Ishikawa (cell line): Measurements from ENCODE around the gene CRYAB.

ENCODE experiments used
- CEBPB ChIP-seq: IDR thresholded peaks from 2 replicates; pipeline ENCODE4 v1.6.1; 2012
- CREB1 ChIP-seq: IDR thresholded peaks from 2 replicates; pipeline ENCODE4 v1.6.1; 2012; ENCODE audit warnings: low read depth
- EGR1 ChIP-seq: IDR thresholded peaks from 2 replicates; pipeline ENCODE4 v1.6.1; 2012
- EP300 ChIP-seq: IDR thresholded peaks from 2 replicates; pipeline ENCODE4 v1.6.1; 2012; ENCODE audit warnings: borderline replicate concordance
- FOXM1 ChIP-seq: IDR thresholded peaks from 2 replicates; pipeline ENCODE4 v1.6.1; 2012; ENCODE audit warnings: low read depth, borderline replicate concordance
- NFIC ChIP-seq: IDR thresholded peaks from 2 replicates; pipeline ENCODE4 v1.6.1; 2012
- RAD21 ChIP-seq: IDR thresholded peaks from 2 replicates; pipeline ENCODE4 v1.6.1; 2012; ENCODE audit warnings: low read depth
- TAF1 ChIP-seq: IDR thresholded peaks from 2 replicates; pipeline ENCODE4 v1.6.1; 2012; ENCODE audit warnings: low read depth, mild to moderate bottlenecking
- TCF12 ChIP-seq: IDR thresholded peaks from 2 replicates; pipeline ENCODE4 v1.6.1; 2012; ENCODE audit warnings: low read depth
- TEAD4 ChIP-seq: IDR thresholded peaks from 2 replicates; pipeline ENCODE4 v1.6.1; 2012
- USF1 ChIP-seq: IDR thresholded peaks from 2 replicates; pipeline ENCODE4 v1.6.1; 2012
- YY1 ChIP-seq: IDR thresholded peaks from 2 replicates; pipeline ENCODE4 v1.6.1; 2012; ENCODE audit warnings: low read depth
- ZBTB7A ChIP-seq: IDR thresholded peaks from 2 replicates; pipeline ENCODE4 v1.6.1; 2012; ENCODE audit warnings: low read depth
- TF ChIP-seq, protein P1 (sequence below): IDR thresholded peaks from 2 replicates; pipeline ENCODE4 v1.6.1; 2012
- TF ChIP-seq, protein P2 (sequence below): IDR thresholded peaks from 2 replicates; pipeline ENCODE4 v1.6.1; 2012; ENCODE audit warnings: low read depth, mild to moderate bottlenecking

The CRYAB gene

DNA sequence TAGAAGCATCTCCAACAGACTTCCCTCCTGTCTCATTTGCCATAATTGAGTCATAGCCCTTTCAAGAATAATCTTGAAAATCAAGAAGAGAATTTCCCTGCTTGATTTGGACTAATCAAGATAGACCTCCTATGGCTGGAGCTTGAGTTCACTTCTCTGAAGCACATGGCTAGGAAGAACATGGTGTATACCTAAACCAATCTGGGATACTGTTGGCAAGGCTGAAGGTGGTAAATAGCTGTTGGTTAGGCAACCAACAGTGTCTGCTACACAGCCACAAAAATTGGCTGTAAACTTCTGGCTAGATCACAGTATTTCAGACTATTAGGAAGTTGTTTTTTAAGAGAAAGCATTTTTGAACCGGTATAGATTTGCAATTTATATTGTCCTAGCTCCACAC lies 4.9 kb downstream of the CRYAB start:
- TF ChIP-seq EGR1 (no peak), CREB1 (no peak), USF1 (no peak), RAD21 (no peak), YY1 (no peak), FOXM1 (no peak)

- no peak for TF ChIP-seq RAD21
- no peak for TF ChIP-seq TCF12
- no peak for TF ChIP-seq EP300
- TF ChIP-seq, protein P1, sequence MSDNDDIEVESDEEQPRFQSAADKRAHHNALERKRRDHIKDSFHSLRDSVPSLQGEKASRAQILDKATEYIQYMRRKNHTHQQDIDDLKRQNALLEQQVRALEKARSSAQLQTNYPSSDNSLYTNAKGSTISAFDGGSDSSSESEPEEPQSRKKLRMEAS: no peak
- TF ChIP-seq CEBPB: no peak
- no peak for TF ChIP-seq ZBTB7A
- no peak for TF ChIP-seq TAF1
- TF ChIP-seq YY1: no peak
- TF ChIP-seq, protein P2, sequence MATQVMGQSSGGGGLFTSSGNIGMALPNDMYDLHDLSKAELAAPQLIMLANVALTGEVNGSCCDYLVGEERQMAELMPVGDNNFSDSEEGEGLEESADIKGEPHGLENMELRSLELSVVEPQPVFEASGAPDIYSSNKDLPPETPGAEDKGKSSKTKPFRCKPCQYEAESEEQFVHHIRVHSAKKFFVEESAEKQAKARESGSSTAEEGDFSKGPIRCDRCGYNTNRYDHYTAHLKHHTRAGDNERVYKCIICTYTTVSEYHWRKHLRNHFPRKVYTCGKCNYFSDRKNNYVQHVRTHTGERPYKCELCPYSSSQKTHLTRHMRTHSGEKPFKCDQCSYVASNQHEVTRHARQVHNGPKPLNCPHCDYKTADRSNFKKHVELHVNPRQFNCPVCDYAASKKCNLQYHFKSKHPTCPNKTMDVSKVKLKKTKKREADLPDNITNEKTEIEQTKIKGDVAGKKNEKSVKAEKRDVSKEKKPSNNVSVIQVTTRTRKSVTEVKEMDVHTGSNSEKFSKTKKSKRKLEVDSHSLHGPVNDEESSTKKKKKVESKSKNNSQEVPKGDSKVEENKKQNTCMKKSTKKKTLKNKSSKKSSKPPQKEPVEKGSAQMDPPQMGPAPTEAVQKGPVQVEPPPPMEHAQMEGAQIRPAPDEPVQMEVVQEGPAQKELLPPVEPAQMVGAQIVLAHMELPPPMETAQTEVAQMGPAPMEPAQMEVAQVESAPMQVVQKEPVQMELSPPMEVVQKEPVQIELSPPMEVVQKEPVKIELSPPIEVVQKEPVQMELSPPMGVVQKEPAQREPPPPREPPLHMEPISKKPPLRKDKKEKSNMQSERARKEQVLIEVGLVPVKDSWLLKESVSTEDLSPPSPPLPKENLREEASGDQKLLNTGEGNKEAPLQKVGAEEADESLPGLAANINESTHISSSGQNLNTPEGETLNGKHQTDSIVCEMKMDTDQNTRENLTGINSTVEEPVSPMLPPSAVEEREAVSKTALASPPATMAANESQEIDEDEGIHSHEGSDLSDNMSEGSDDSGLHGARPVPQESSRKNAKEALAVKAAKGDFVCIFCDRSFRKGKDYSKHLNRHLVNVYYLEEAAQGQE: no peak
- TF ChIP-seq TEAD4: no peak
- no peak for TF ChIP-seq USF1
- no peak for TF ChIP-seq CREB1
- TF ChIP-seq EGR1: no peak
- TF ChIP-seq NFIC: no peak
- no peak for TF ChIP-seq FOXM1
Measured at GRCh38 chr11:111905411-111905810, 6.2 kb downstream of the CRYAB start.

GRCh38 chr11:111886844-111887243 lies 24.7 kb downstream of the CRYAB start:
- TF ChIP-seq RAD21 (no peak), ZBTB7A (no peak), TEAD4 (no peak)

DNA sequence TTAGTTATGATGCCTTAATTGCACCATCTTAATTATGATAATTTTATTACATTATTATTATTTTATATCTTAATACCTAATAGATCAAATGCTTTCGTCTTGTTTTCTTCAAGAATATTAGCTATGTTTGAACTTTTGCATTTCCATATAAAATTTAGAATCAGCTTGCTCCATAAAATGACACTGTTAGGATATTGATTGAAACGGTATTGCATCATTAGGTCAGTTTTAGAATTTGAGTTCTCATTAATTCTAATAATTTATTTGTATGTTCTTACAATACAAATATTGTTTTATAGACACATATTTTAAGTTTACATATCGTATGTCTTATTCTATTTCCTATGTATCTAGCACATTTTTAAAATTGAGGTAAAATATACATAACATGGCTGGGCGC lies 25.5 kb downstream of the CRYAB start:
- TF ChIP-seq, protein P1: no peak
- no peak for TF ChIP-seq CEBPB
- no peak for TF ChIP-seq TCF12
- TF ChIP-seq RAD21: no peak
- no peak for TF ChIP-seq EGR1
- TF ChIP-seq ZBTB7A: no peak

DNA sequence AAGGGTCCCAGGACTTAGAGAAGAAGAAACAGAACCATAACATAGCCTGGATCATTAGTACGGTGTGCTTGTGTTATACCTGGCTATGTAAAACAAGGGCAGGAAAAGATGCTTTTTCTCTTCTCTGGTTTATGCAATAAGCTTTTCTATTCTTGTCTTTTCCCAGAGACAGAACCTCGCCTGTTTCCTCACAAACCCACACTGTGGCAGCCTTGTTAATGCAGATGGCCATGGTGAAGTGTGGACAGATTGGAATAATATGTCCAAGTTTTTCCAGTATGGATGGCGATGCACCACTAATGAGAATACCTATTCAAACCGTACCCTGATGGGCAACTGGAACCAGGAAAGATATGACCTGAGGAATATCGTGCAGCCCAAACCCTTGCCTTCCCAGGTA lies 29.4 kb downstream of the CRYAB start:
- TF ChIP-seq FOXM1 (no peak), TAF1 (no peak)

DNA sequence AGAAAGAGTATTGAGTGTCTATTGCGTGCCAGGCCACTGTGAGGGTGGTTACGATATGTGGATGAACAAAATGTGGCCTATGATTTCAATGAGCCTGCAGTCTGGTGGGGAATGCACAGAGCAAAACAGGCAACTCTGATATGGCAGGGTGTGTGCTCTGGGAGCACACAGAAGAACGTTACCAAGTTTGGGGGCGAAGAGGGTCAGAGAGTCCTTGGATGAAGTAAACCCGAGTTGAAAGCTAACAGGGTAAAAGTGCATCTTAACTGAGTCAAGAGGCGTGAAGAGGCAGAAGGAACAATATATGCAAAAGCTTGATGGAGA lies 32.0 kb downstream of the CRYAB start:
- no peak for TF ChIP-seq CEBPB
- TF ChIP-seq, protein P2: no peak
- no peak for TF ChIP-seq ZBTB7A
- no peak for TF ChIP-seq NFIC
- TF ChIP-seq EGR1: no peak
- TF ChIP-seq RAD21: no peak
- no peak for TF ChIP-seq TAF1
- no peak for TF ChIP-seq USF1

DNA sequence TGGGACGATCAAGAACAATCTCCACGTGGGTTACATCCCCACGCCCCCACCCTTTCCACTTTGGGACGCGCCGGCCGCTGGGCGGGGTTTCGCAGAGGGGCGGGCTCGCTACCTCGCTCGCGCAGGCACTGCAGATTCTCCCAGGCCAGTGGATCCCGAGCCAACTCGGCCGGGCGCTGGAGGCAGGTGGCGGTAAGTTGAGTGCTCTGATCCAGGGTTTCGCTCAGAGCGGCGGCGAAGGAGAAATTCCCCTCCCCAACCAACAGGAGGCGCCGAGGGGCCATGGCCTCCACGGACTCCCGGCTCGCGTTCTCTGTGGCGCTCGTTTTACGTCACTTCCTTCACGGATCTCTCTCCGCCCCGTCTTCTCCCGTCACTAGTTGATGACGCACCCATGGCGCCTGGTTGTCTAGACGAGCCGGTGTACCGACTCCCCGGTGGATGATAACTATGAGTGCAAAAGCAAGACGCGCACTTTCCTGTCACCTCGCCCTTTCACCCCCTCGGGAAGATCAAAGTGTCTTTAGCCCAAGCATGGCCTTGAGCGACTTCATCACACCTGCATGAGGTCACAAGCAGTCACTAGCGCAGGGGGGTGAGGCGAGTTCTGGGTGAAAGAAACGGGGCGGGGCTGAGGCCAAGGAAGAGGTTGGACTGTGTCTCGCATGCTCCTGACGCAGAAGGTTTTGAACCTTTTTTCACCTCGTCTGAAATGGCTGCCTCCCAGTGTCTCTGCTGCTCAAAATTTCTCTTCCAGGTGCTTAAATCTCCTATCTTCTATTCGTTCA lies 32.5 kb downstream of the CRYAB start, which contains the start of the genes CFAP68 and FDXACB1:
CFAP68 (plus strand) TSS at position 693 of the 788 bp plus-strand sequence; CDS start at position 713, 20 bp downstream.
FDXACB1 (minus strand) TSS at position 317 of the 788 bp plus-strand sequence; CDS start at position 284, 33 bp downstream.
- TF ChIP-seq NFIC (peak; percentile 33; the same call in 1 of the 2 replicates), YY1 (peak; percentile 83), EP300 (no peak), TAF1 (peak; percentile 49), ZBTB7A (no peak), EGR1 (no peak), TEAD4 (peak; percentile 65), RAD21 (peak; percentile 90), TCF12 (peak; percentile 68), USF1 (peak; percentile 3; the same call in 1 of the 2 replicates), CREB1 (peak; percentile 99), FOXM1 (no peak)
- TF ChIP-seq, protein P2: no peak
- TF ChIP-seq, protein P1: peak; percentile 79
